ENCODE measurements around the gene CFAP119. TPM values are rescaled to one million over a fixed set of nuclear protein-coding genes. Genes with fewer than 3 reads are reported as not detected.

Gene CFAP119
- total and polyA plus RNA-seq, 2 experiments from 2014 or later: 2.2 to 5.2 TPM

GRCh38 chr16:30721606-30722005, 40.3 kb downstream of the CFAP119 start (continued):
- TF ChIP-seq, protein P1, sequence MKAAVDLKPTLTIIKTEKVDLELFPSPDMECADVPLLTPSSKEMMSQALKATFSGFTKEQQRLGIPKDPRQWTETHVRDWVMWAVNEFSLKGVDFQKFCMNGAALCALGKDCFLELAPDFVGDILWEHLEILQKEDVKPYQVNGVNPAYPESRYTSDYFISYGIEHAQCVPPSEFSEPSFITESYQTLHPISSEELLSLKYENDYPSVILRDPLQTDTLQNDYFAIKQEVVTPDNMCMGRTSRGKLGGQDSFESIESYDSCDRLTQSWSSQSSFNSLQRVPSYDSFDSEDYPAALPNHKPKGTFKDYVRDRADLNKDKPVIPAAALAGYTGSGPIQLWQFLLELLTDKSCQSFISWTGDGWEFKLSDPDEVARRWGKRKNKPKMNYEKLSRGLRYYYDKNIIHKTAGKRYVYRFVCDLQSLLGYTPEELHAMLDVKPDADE (IDR thresholded peaks at IDR 0.05): no peak
- TF ChIP-seq CTCF (conservative IDR thresholded peaks at IDR 0.05; ENCODE audit: low read depth in 2 of 2): no peak
- TF ChIP-seq POLR2AphosphoS5 (IDR thresholded peaks at IDR 0.05; ENCODE audit: low read depth): no peak

GRCh38 chr16:30721167-30721566, 40.7 kb downstream of the CFAP119 start:
- H4K20me1 ChIP-seq (replicated peaks; ENCODE audit: insufficient read depth): peaks cover 27% of the 10 kb centered on the region
- Mint-ChIP-seq H3K9me3 (no peaks in the 10 kb centered on the region), H3K4me1 (no peaks in the 10 kb centered on the region), H3K27me3 (ENCODE audit: insufficient read depth, low read depth, poor library complexity) (peaks cover 8% of the 10 kb centered on the region), H3K36me3 (ENCODE audit: low read depth) (peaks cover 93% of the 10 kb centered on the region), H3K4me3 (no peak overlapping the region), H3K27ac (no peak overlapping the region)
- H3F3A ChIP-seq (replicated peaks; ENCODE audit: low read depth): no peaks in the 10 kb centered on the region
- no peaks in the 10 kb centered on the region for H3K27me3 ChIP-seq (ENCODE audit: insufficient read depth)
- H3K9me2 ChIP-seq (ENCODE audit: insufficient read depth): no peaks in the 10 kb centered on the region
- H3K4me1 ChIP-seq (ENCODE audit: insufficient read depth): no peaks in the 10 kb centered on the region
- peaks cover 10% of the 10 kb centered on the region for H3K79me2 ChIP-seq (replicated peaks; ENCODE audit: insufficient read depth)
- no peak overlapping the region for H2AFZ ChIP-seq
- no peak overlapping the region for H3K4me2 ChIP-seq
- no peak overlapping the region for H3K27ac ChIP-seq (ENCODE audit: low read depth)
- DNase-seq (ENCODE audit: low spot score) (no peak), ATAC-seq (no peak)
- no peak overlapping the region for H3K4me3 ChIP-seq
- peaks cover 57% of the 10 kb centered on the region for H3K36me3 ChIP-seq (ENCODE audit: insufficient read depth)
- TF ChIP-seq, protein P1 (IDR thresholded peaks at IDR 0.05): no peak
- TF ChIP-seq EZH2 (IDR thresholded peaks at IDR 0.05; ENCODE audit: low read depth, unreplicated experiment): no peak
- no peak for TF ChIP-seq POLR2AphosphoS5 (IDR thresholded peaks at IDR 0.05; ENCODE audit: low read depth)
- TF ChIP-seq CREB1 (CRISPR knock-in tag; IDR thresholded peaks at IDR 0.05; ENCODE audit: low read depth): no peak
- no peak for TF ChIP-seq ZNF331 (CRISPR knock-in tag; IDR thresholded peaks at IDR 0.05; ENCODE audit: low read depth)
- no peak for TF ChIP-seq ZNF114 (CRISPR knock-in tag; IDR thresholded peaks at IDR 0.05)
- TF ChIP-seq CTCF (conservative IDR thresholded peaks at IDR 0.05; ENCODE audit: low read depth in 2 of 2): no peak
- no peak for TF ChIP-seq STAT1 (IDR thresholded peaks at IDR 0.05; ENCODE audit: unreplicated experiment)
- TF ChIP-seq ZNF462 (CRISPR knock-in tag; IDR thresholded peaks at IDR 0.05): no peak
- TF ChIP-seq JUNB (IDR thresholded peaks at IDR 0.05; ENCODE audit: unreplicated experiment): no peak
- TF ChIP-seq NANOG (IDR thresholded peaks at IDR 0.05; ENCODE audit: borderline replicate concordance): no peak

Measured in GM23338 (cell line).